ENCODE results near the gene REL. TPM values are rescaled to one million over a fixed set of nuclear protein-coding genes. Genes with fewer than 3 reads are reported as not detected.

The REL gene
- total RNA-seq, 1 donor from 2014 or later: 2.4 TPM

DNA sequence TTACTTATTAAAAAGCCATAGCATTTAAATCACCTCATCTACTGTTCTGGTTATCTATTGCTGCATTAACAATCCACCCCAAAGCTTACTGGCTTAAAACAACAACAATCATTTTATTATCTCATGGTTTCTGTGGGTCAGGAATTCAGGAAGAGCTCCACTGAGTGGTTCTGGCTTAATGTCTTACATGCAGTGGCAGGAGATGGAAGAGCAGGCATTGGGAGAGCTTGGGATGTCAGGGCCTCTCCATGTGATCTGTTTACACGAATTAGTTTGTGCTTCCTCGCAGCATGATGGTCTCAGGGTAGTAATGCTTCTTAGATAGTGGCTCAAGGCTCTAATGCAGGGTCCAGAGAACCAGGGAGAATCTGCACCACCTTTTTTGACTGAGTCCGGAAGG lies 14.4 kb upstream of the REL start:
- H3K4me3 ChIP-seq (ENCODE audit: low read depth, low read length): no peak overlapping the region
- TF ChIP-seq, protein P1, sequence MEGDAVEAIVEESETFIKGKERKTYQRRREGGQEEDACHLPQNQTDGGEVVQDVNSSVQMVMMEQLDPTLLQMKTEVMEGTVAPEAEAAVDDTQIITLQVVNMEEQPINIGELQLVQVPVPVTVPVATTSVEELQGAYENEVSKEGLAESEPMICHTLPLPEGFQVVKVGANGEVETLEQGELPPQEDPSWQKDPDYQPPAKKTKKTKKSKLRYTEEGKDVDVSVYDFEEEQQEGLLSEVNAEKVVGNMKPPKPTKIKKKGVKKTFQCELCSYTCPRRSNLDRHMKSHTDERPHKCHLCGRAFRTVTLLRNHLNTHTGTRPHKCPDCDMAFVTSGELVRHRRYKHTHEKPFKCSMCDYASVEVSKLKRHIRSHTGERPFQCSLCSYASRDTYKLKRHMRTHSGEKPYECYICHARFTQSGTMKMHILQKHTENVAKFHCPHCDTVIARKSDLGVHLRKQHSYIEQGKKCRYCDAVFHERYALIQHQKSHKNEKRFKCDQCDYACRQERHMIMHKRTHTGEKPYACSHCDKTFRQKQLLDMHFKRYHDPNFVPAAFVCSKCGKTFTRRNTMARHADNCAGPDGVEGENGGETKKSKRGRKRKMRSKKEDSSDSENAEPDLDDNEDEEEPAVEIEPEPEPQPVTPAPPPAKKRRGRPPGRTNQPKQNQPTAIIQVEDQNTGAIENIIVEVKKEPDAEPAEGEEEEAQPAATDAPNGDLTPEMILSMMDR (conservative IDR thresholded peaks at IDR 0.05; ENCODE audit: low read depth, low read length): no peak
- no peak for DNase-seq (ENCODE audit: low read depth)

GRCh38 chr2:60867848-60868247 lies 13.5 kb upstream of the REL start:
- no peak for DNase-seq (ENCODE audit: low read depth)
- TF ChIP-seq, protein P1 (conservative IDR thresholded peaks at IDR 0.05; ENCODE audit: low read depth, low read length): no peak
- no peak overlapping the region for H3K4me3 ChIP-seq (ENCODE audit: low read depth, low read length)

DNA sequence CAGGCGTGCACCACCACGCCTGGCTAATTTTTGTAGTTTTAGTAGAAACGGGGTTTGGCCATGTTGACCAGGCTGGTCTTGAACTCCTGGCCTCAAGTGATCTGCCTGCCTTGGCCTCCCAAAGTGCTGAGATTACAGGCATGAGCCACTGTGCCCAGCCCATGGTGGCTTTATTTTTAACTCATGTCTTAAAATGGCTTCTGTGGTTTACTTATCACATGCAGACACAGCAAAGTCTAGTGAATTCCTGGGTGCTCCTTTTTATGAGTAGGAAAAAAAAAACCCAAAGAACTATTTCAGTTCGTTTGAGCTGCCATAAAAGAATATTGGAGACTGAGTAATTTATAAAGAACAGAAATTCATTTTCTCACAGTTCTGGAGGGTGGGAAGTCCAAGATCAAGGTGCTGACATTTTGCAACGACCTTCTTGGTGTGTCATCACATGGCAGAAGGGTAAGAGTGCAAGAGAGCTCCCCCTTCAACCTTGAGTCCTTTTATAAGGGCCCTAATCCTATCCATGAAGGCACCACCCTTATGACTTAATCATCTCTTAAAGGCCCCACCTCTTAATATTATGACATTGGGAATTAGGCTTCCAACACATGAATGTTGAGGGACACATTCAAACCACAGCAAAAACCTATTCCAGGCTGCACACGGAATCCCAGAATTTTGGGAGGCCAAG lies 12.6 kb upstream of the REL start:
- TF ChIP-seq, protein P1 (conservative IDR thresholded peaks at IDR 0.05; ENCODE audit: low read depth, low read length): no peak
- DNase-seq (ENCODE audit: low read depth): no peak

GRCh38 chr2:60872510-60872928 lies 8.9 kb upstream of the REL start:
- H3K4me3 ChIP-seq (ENCODE audit: low read depth, low read length): no peak overlapping the region
- DNase-seq (ENCODE audit: low read depth): no peak
- TF ChIP-seq, protein P1 (conservative IDR thresholded peaks at IDR 0.05; ENCODE audit: low read depth, low read length): no peak

More for the DNA sequence above, 12.6 kb upstream of the REL start:
- H3K4me3 ChIP-seq (ENCODE audit: low read depth, low read length): no peak overlapping the region

DNA sequence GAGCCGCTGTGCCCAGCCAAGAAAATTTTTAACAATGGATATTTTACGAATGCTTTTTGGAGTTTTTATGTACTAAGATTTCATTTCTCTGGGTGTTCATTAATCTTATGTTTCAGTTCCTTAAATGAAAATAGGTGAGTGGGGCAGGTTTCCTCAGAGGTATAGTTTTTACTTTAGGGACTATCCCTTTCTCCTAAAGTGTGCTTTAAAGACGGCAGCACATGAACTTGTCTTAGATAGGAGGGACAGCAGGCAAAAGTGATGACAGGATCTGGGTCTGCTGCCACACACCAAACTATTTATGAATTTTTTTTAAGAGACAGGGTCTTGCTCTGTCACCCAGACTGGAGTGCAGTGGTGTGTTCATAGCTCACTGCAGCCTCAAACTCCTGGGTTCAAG lies 8.0 kb upstream of the REL start:
- TF ChIP-seq, protein P1 (conservative IDR thresholded peaks at IDR 0.05; ENCODE audit: low read depth, low read length): no peak
- no peak for DNase-seq (ENCODE audit: low read depth)
- H3K4me3 ChIP-seq (ENCODE audit: low read depth, low read length): no peak overlapping the region

GRCh38 chr2:60875520-60875919 lies 5.9 kb upstream of the REL start:
- no peak for DNase-seq (ENCODE audit: low read depth)
- TF ChIP-seq, protein P1 (conservative IDR thresholded peaks at IDR 0.05; ENCODE audit: low read depth, low read length): no peak

GRCh38 chr2:60880643-60881046 lies 729 bp upstream of the REL start:
- TF ChIP-seq, protein P1 (conservative IDR thresholded peaks at IDR 0.05; ENCODE audit: low read depth, low read length): peak; percentile 18
- H3K4me3 ChIP-seq (ENCODE audit: low read depth, low read length): peak overlapping the region; percentile 88
- DNase-seq (ENCODE audit: low read depth): no peak

More at GRCh38 chr2:60875520-60875919, 5.9 kb upstream of the REL start:
- no peak overlapping the region for H3K4me3 ChIP-seq (ENCODE audit: low read depth, low read length)

All from epithelial cell of proximal tubule (primary cell).